ENCODE measurements around the gene CAD. TPM values are rescaled to one million over a fixed set of nuclear protein-coding genes. Genes with fewer than 3 reads are reported as not detected.
"Not testable (repeated sequence)": the region's sequence is repeated elsewhere in the genome, so short reads cannot be mapped to it uniquely, and the experiment has no call there.

Gene CAD
- 10 to 100 TPM; 21.2 to 42.9 (median 36.7) TPM for total RNA-seq

- peaks cover 0 to 15% (median 0%) of the 10 kb centered on the region in 3 donors for H3K36me3 ChIP-seq
- TF ChIP-seq POLR2A (IDR thresholded peaks at IDR 0.05) (no peak), CTCF (IDR thresholded peaks at IDR 0.05) (peak in 5 of 6 experiments; percentile 15 to 59 (median 54))
- peak within 1 kb of the TSS; percentile 63 to 76 (median 64) for H3K4me3 ChIP-seq
- H3K27ac ChIP-seq: peak within 1 kb of the TSS; percentile 48 to 83 (median 54)
- no peaks in the 10 kb centered on the region for H3K9me3 ChIP-seq
- H3K4me1 ChIP-seq: peaks cover 0 to 28% (median 11%) of the 10 kb centered on the region in 4 donors
- H3K27me3 ChIP-seq: no peaks in the 10 kb centered on the region
- DNase-seq: peak; percentile 85 to 94 (median 90)
Observed at GRCh38 chr2:27217173-27218121, at the start of gene CAD. CAD (plus strand) TSS chr2:27217369; CDS start chr2:27217552, 183 bp downstream.

GRCh38 chr2:27170581-27171337, 46.4 kb upstream of the CAD start:
- H3K4me1 ChIP-seq: peaks cover 0 to 16% (median 1%) of the 10 kb centered on the region in 4 donors
- TF ChIP-seq CTCF (IDR thresholded peaks at IDR 0.05) (no peak), POLR2A (IDR thresholded peaks at IDR 0.05) (no peak)
- no peaks in the 10 kb centered on the region for H3K27me3 ChIP-seq
- no peak for DNase-seq
- H3K9me3 ChIP-seq: no peaks in the 10 kb centered on the region
- no peak overlapping the region for H3K27ac ChIP-seq
- no peaks in the 10 kb centered on the region for H3K36me3 ChIP-seq
- H3K4me3 ChIP-seq: no peak overlapping the region

GRCh38 chr2:27171351-27171848, 45.8 kb upstream of the CAD start:
- TF ChIP-seq CTCF (IDR thresholded peaks at IDR 0.05): no peak

GRCh38 chr2:27174638-27175037, 42.5 kb upstream of the CAD start:
- Histone ChIP-seq H3K4me1 (peaks cover 0 to 12% (median 1%) of the 10 kb centered on the region in 4 donors), H3K27me3 (no peaks in the 10 kb centered on the region), H3K9me3 (no peaks in the 10 kb centered on the region), H3K27ac (no peak overlapping the region), H3K36me3 (no peaks in the 10 kb centered on the region), H3K4me3 (no peak overlapping the region)
- TF ChIP-seq CTCF (IDR thresholded peaks at IDR 0.05) (no peak), POLR2A (IDR thresholded peaks at IDR 0.05) (no peak)
- no peak for DNase-seq

More at GRCh38 chr2:27171351-27171848, 45.8 kb upstream of the CAD start:
- peaks cover 0 to 16% (median 1%) of the 10 kb centered on the region in 4 donors for H3K4me1 ChIP-seq
- no peaks in the 10 kb centered on the region for H3K9me3 ChIP-seq
- H3K36me3 ChIP-seq: no peaks in the 10 kb centered on the region
- no peak for DNase-seq
- H3K27me3 ChIP-seq: no peaks in the 10 kb centered on the region
- no peak overlapping the region for H3K27ac ChIP-seq
- no peak overlapping the region for H3K4me3 ChIP-seq

GRCh38 chr2:27175330-27175729, 41.8 kb upstream of the CAD start:
- Histone ChIP-seq H3K36me3 (no peaks in the 10 kb centered on the region), H3K9me3 (no peaks in the 10 kb centered on the region), H3K4me1 (peaks cover 0 to 5% (median 0%) of the 10 kb centered on the region in 4 donors), H3K27me3 (no peaks in the 10 kb centered on the region), H3K4me3 (no peak overlapping the region), H3K27ac (no peak overlapping the region)
- TF ChIP-seq POLR2A (IDR thresholded peaks at IDR 0.05) (no peak), CTCF (IDR thresholded peaks at IDR 0.05) (no peak)
- no peak for DNase-seq

- not testable (repeated sequence) for H3K4me3 ChIP-seq, H3K9me3 ChIP-seq, H3K27me3 ChIP-seq, H3K27ac ChIP-seq, H3K36me3 ChIP-seq, H3K4me1 ChIP-seq, DNase-seq
Observed at GRCh38 chr2:27175781-27176180, 41.4 kb upstream of the CAD start.

Measured in Peyer's patch (tissue), 4 donors.